ENCODE data around the gene EPB41. TPM values are rescaled to one million over a fixed set of nuclear protein-coding genes. Genes with fewer than 3 reads are reported as not detected.
A peak's percentile ranks its signal among the peaks of the same experiment; 100 is the strongest.

EPB41 gene
- total RNA-seq, 2 donors from 2014 or later, result 50.7 to 60.5 TPM

- ATAC-seq, result no peak
- Mint-ChIP-seq H3K27ac (no peak overlapping the region), H3K27me3 (no peaks in the 10 kb centered on the region)
Observed at GRCh38 chr1:28984311-28984684, 69.9 kb downstream of the EPB41 start.

GRCh38 chr1:28985427-28985826 is 71.1 kb downstream of the EPB41 start:
- Mint-ChIP-seq H3K36me3 (no peaks in the 10 kb centered on the region), H3K4me3 (no peak overlapping the region), H3K9me3 (no peaks in the 10 kb centered on the region), H3K4me1 (ENCODE audit: low read depth in 2 of 2) (peaks cover 23 to 32% of the 10 kb centered on the region in 2 donors), H3K27me3 (no peaks in the 10 kb centered on the region), H3K27ac (peak overlapping the region in 1 of 2 donors; percentile 41)
- no peak for ATAC-seq
- DNase-seq (ENCODE audit: low spot score), result no peak

More at GRCh38 chr1:28984311-28984684, 69.9 kb downstream of the EPB41 start:
- no peak for DNase-seq (ENCODE audit: low spot score)
- Mint-ChIP-seq H3K4me1 (ENCODE audit: low read depth in 2 of 2) (peaks cover 29 to 38% of the 10 kb centered on the region in 2 donors), H3K36me3 (no peaks in the 10 kb centered on the region), H3K9me3 (no peaks in the 10 kb centered on the region), H3K4me3 (no peak overlapping the region)

- no peaks in the 10 kb centered on the region for H3K27me3 Mint-ChIP-seq
- ATAC-seq (no peak), DNase-seq (ENCODE audit: low spot score) (no peak)
- H3K36me3 Mint-ChIP-seq, result no peaks in the 10 kb centered on the region
- no peak overlapping the region for H3K4me3 Mint-ChIP-seq
- H3K4me1 Mint-ChIP-seq (ENCODE audit: low read depth in 2 of 2), result peaks cover 22 to 26% of the 10 kb centered on the region in 2 donors
- H3K27ac Mint-ChIP-seq, result peak overlapping the region; percentile 4 to 87
- no peaks in the 10 kb centered on the region for H3K9me3 Mint-ChIP-seq
Observed at GRCh38 chr1:28986306-28986910, 72.0 kb downstream of the EPB41 start.

- DNase-seq (ENCODE audit: low spot score), result no peak
- Mint-ChIP-seq H3K27ac (no peak overlapping the region), H3K27me3 (no peaks in the 10 kb centered on the region), H3K36me3 (peaks cover 5% of the 10 kb centered on the region), H3K4me1 (ENCODE audit: low read depth in 2 of 2) (peaks cover 11 to 16% of the 10 kb centered on the region in 2 donors), H3K4me3 (no peak overlapping the region), H3K9me3 (no peaks in the 10 kb centered on the region)
- ATAC-seq, result no peak
Observed at GRCh38 chr1:29002792-29003191, 88.4 kb downstream of the EPB41 start.

GRCh38 chr1:29004288-29004687 is 89.9 kb downstream of the EPB41 start:
- Mint-ChIP-seq H3K4me1 (ENCODE audit: low read depth in 2 of 2) (peaks cover 6 to 15% of the 10 kb centered on the region in 2 donors), H3K4me3 (no peak overlapping the region), H3K27me3 (no peaks in the 10 kb centered on the region), H3K27ac (no peak overlapping the region), H3K9me3 (no peaks in the 10 kb centered on the region), H3K36me3 (no peaks in the 10 kb centered on the region)
- DNase-seq (ENCODE audit: low spot score) (no peak), ATAC-seq (no peak)

GRCh38 chr1:29004798-29005197 is 90.4 kb downstream of the EPB41 start:
- no peak overlapping the region for H3K27ac Mint-ChIP-seq
- no peaks in the 10 kb centered on the region for H3K9me3 Mint-ChIP-seq
- ATAC-seq (no peak), DNase-seq (ENCODE audit: low spot score) (no peak)
- H3K4me1 Mint-ChIP-seq (ENCODE audit: low read depth in 2 of 2), result peaks cover 6 to 15% of the 10 kb centered on the region in 2 donors
- H3K4me3 Mint-ChIP-seq, result no peak overlapping the region
- H3K27me3 Mint-ChIP-seq, result no peaks in the 10 kb centered on the region
- no peaks in the 10 kb centered on the region for H3K36me3 Mint-ChIP-seq

- Mint-ChIP-seq H3K4me3 (no peak overlapping the region), H3K27me3 (no peaks in the 10 kb centered on the region), H3K4me1 (ENCODE audit: low read depth in 2 of 2) (peaks cover 3% of the 10 kb centered on the region in 2 donors), H3K27ac (no peak overlapping the region), H3K9me3 (no peaks in the 10 kb centered on the region), H3K36me3 (peaks cover 6% of the 10 kb centered on the region)
- ATAC-seq (no peak), DNase-seq (ENCODE audit: low spot score) (no peak)
Observed at GRCh38 chr1:29011775-29012174, 97.4 kb downstream of the EPB41 start.

GRCh38 chr1:29017235-29017634 is 102.9 kb downstream of the EPB41 start:
- Mint-ChIP-seq H3K27ac (peak overlapping the region; percentile 24 to 76), H3K9me3 (no peaks in the 10 kb centered on the region), H3K4me1 (ENCODE audit: low read depth in 2 of 2) (peaks cover 11 to 15% of the 10 kb centered on the region in 2 donors), H3K36me3 (peaks cover 4% of the 10 kb centered on the region), H3K4me3 (no peak overlapping the region), H3K27me3 (no peaks in the 10 kb centered on the region)
- ATAC-seq (peak; percentile 56 to 57), DNase-seq (ENCODE audit: low spot score) (no peak)

- H3K4me3 Mint-ChIP-seq, result no peak overlapping the region
- ATAC-seq (no peak), DNase-seq (ENCODE audit: low spot score) (no peak)
- H3K27ac Mint-ChIP-seq, result peak overlapping the region; percentile 24 to 76
- no peaks in the 10 kb centered on the region for H3K27me3 Mint-ChIP-seq
- H3K9me3 Mint-ChIP-seq, result no peaks in the 10 kb centered on the region
- H3K36me3 Mint-ChIP-seq, result peaks cover 4% of the 10 kb centered on the region
- H3K4me1 Mint-ChIP-seq (ENCODE audit: low read depth in 2 of 2), result peaks cover 11 to 15% of the 10 kb centered on the region in 2 donors
Observed at GRCh38 chr1:29017975-29018712, 103.8 kb downstream of the EPB41 start.

GRCh38 chr1:29022620-29023019 is 108.3 kb downstream of the EPB41 start:
- Mint-ChIP-seq H3K4me3 (no peak overlapping the region), H3K9me3 (no peaks in the 10 kb centered on the region), H3K27ac (no peak overlapping the region), H3K36me3 (peaks cover 4% of the 10 kb centered on the region), H3K4me1 (ENCODE audit: low read depth in 2 of 2) (peaks cover 8 to 15% of the 10 kb centered on the region in 2 donors), H3K27me3 (no peaks in the 10 kb centered on the region)
- ATAC-seq (no peak), DNase-seq (ENCODE audit: low spot score) (no peak)

- no peaks in the 10 kb centered on the region for H3K27me3 Mint-ChIP-seq
- H3K36me3 Mint-ChIP-seq, result no peaks in the 10 kb centered on the region
- H3K9me3 Mint-ChIP-seq, result no peaks in the 10 kb centered on the region
- H3K4me3 Mint-ChIP-seq, result no peak overlapping the region
- H3K27ac Mint-ChIP-seq, result peak overlapping the region in 1 of 2 donors; percentile 46
- ATAC-seq (no peak), DNase-seq (ENCODE audit: low spot score) (no peak)
- peaks cover 2 to 8% of the 10 kb centered on the region in 2 donors for H3K4me1 Mint-ChIP-seq (ENCODE audit: low read depth in 2 of 2)
Observed at GRCh38 chr1:29029667-29030066, 115.3 kb downstream of the EPB41 start.

GRCh38 chr1:29032841-29033240 is 118.5 kb downstream of the EPB41 start:
- ATAC-seq (no peak), DNase-seq (ENCODE audit: low spot score) (no peak)
- Mint-ChIP-seq H3K4me1 (ENCODE audit: low read depth in 2 of 2) (no peaks in the 10 kb centered on the region), H3K27ac (no peak overlapping the region), H3K36me3 (no peaks in the 10 kb centered on the region), H3K27me3 (no peaks in the 10 kb centered on the region), H3K9me3 (no peaks in the 10 kb centered on the region), H3K4me3 (no peak overlapping the region)

GRCh38 chr1:29033829-29034466 is 119.6 kb downstream of the EPB41 start:
- DNase-seq (ENCODE audit: low spot score), result no peak
- H3K27me3 Mint-ChIP-seq, result no peaks in the 10 kb centered on the region
- no peak for ATAC-seq
- H3K4me3 Mint-ChIP-seq, result no peak overlapping the region
- H3K36me3 Mint-ChIP-seq, result no peaks in the 10 kb centered on the region
- no peaks in the 10 kb centered on the region for H3K4me1 Mint-ChIP-seq (ENCODE audit: low read depth in 2 of 2)
- H3K27ac Mint-ChIP-seq, result no peak overlapping the region
- H3K9me3 Mint-ChIP-seq, result no peaks in the 10 kb centered on the region

- ATAC-seq, result no peak
- H3K27me3 Mint-ChIP-seq, result no peaks in the 10 kb centered on the region
- H3K4me1 Mint-ChIP-seq (ENCODE audit: low read depth in 2 of 2), result no peaks in the 10 kb centered on the region
- H3K36me3 Mint-ChIP-seq, result no peaks in the 10 kb centered on the region
- no peak for DNase-seq (ENCODE audit: low spot score)
- no peak overlapping the region for H3K4me3 Mint-ChIP-seq
- H3K9me3 Mint-ChIP-seq, result no peaks in the 10 kb centered on the region
- peak overlapping the region in 1 of 2 donors; percentile 7 for H3K27ac Mint-ChIP-seq
Observed at GRCh38 chr1:29043274-29043965, 129.1 kb downstream of the EPB41 start.
